GM06990 (cell line): ENCODE measurements around the gene SEMA4A.

Experiments
- DNase-seq: peaks from one replicate; pipeline ENCODE4 v3.0.0-alpha.2; 2011; ENCODE audit not compliant: insufficient read length; ENCODE audit errors: extremely low read depth
- H3K27me3 ChIP-seq: replicated peaks from 2 replicates; pipeline ENCODE4 v1.6.0; 2011; ENCODE audit warnings: low read length; ENCODE audit not compliant: control insufficient read depth, insufficient read depth
- H3K36me3 ChIP-seq: 2 replicates; pipeline ENCODE4 v1.5.1; 2011; ENCODE audit warnings: low read length; ENCODE audit not compliant: control insufficient read depth, insufficient read depth
- H3K4me3 ChIP-seq: replicated peaks from 2 replicates; pipeline ENCODE4 v1.5.1; 2011; ENCODE audit warnings: low read depth, mild to moderate bottlenecking, control low read depth, low read length
- CTCF ChIP-seq: IDR thresholded peaks from 2 replicates; pipeline ENCODE4 v1.5.1; 2011; ENCODE audit warnings: low read length, control low read depth, mild to moderate bottlenecking, inconsistent platforms; ENCODE audit not compliant: insufficient read depth, poor library complexity, severe bottlenecking

SEMA4A gene

GRCh38 chr1:156126630-156127534 lies 26.5 kb upstream of the SEMA4A start:
- Histone ChIP-seq H3K27me3 (no peaks in the 10 kb centered on the region), H3K4me3 (peak overlapping the region; percentile 6), H3K36me3 (peaks cover 1% of the 10 kb centered on the region; the same call in 1 of the 2 replicates)
- TF ChIP-seq CTCF, result no peak
- DNase-seq, result peak; percentile 80

GRCh38 chr1:156128308-156128653 lies 25.1 kb upstream of the SEMA4A start:
- Histone ChIP-seq H3K27me3 (no peaks in the 10 kb centered on the region), H3K36me3 (peaks cover 1% of the 10 kb centered on the region; the same call in 1 of the 2 replicates), H3K4me3 (no peak overlapping the region)
- DNase-seq, result no peak
- no peak for TF ChIP-seq CTCF

DNA sequence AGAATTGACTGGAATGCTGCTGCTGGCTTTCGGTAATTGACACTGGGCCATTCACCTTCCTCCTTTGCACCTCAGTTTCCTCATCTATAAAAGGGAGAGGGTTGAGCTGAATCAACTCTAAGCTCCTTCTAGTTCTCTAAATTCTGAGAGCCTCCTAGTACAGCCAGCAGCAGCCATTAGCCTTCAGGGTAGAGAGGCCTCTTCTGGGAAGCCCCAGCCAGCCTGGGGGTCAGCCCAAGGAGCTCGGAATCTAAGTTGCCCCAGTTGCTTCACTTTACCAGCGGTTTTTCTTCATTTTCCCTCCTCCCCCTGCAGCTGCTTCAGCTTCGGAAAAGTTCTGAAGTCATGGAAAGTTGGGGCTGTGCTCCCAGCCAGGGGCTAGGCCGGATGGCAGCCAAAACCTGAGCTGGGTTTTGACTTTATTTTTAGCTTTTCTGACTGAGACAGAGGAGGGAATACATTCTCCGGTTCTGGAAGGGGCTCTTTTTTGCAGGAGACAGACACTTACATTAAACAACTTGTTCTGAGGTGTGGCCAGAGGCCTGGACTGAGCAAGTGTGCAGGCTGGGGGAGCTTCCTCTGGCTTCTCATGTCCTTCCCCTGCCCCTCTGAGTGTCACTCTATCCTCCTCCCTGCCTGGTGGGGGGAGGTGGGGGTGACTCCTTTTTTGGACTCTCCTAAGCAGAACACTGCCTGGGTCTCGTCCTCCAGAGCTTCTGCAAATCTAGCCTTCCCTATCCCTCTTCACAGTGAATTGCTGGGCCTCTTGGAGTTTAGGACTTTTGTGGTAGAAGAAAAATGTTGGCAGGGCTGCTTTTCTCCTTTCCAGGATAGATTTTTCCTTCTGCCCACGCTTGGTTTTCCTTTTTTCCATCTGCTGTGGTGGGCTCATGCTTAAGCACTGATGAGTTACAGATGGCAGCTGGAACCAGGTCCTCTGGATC lies 24.5 kb upstream of the SEMA4A start:
- Histone ChIP-seq H3K27me3 (no peaks in the 10 kb centered on the region), H3K36me3 (peaks cover 1% of the 10 kb centered on the region; the same call in 1 of the 2 replicates), H3K4me3 (no peak overlapping the region)
- no peak for DNase-seq
- no peak for TF ChIP-seq CTCF

DNA sequence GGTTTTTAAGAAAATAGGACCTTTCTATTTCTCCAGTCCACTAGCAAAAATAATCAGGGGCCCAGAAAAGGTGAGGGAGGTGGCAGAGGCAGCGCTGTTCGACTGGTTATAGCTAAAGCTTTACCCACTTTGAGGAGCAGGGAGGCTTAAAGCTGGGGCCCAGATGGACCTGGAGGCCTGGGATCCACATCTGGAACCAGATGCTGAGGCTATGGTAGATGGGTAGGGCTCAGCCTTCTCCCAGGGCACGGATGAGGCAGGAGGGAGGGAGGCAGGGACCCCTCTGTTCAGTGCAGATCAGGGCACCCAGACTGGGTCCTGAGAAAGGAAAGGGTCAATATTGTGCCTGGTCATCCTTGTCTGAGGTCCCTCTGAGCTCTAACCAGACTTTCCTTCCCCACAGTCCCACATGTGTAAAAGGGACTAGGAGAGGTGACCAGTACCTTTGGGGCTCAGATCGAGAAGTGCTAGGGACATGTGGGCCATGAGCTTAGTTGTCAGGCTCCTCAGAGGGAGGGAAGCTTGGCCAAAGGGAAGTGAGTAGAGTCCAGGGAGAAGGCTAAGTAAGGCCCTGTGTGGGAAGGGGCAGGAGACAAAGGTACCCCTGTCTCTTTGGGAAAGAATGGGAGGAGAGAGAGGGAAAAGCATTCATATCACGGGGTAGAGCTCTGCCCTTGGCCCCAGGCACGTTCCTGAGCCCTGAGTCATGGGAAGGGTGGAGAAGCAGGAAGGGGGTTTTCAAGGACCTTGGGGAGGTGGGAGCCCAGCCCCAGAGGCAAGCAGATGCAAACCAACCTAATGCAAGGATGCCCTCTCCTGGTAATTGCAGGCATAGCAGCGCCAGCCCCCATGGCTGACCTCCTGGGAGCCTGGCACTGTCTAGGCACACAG lies 23.5 kb upstream of the SEMA4A start:
- H3K36me3 ChIP-seq, result peaks cover 8% of the 10 kb centered on the region
- DNase-seq, result peak; percentile 49
- peak; percentile 97 for TF ChIP-seq CTCF
- H3K4me3 ChIP-seq, result no peak overlapping the region
- no peaks in the 10 kb centered on the region for H3K27me3 ChIP-seq

GRCh38 chr1:156130578-156130942 lies 22.8 kb upstream of the SEMA4A start:
- DNase-seq, result no peak
- no peaks in the 10 kb centered on the region for H3K27me3 ChIP-seq
- no peak overlapping the region for H3K4me3 ChIP-seq
- TF ChIP-seq CTCF, result no peak
- peaks cover 11% of the 10 kb centered on the region for H3K36me3 ChIP-seq
